Measurements from ENCODE around the gene DICER1. TPM values are rescaled to one million over a fixed set of nuclear protein-coding genes. Genes with fewer than 3 reads are reported as not detected.
A peak's percentile ranks its signal among the peaks of the same experiment; 100 is the strongest.
"Not testable (repeated sequence)": the region's sequence is repeated elsewhere in the genome, so short reads cannot be mapped to it uniquely, and the experiment has no call there.

The DICER1 gene
- polyA plus RNA-seq, 3 donors = 26.5 to 38.4 (median 34.7) TPM

- Histone ChIP-seq H3K4me3 (replicated peaks in 1 of 3; ENCODE audit: low read depth in 2 of 3, low read length in 3 of 3) (no peak overlapping the region), H3K4me1 (ENCODE audit: control insufficient read depth in 1 of 2, insufficient read depth in 2 of 2, low read length in 2 of 2) (peaks cover 25 to 47% of the 10 kb centered on the region in 2 donors), H3K36me3 (replicated peaks in 1 of 2; ENCODE audit: control insufficient read depth in 1 of 2, insufficient read depth in 2 of 2, low read length in 2 of 2) (peaks cover 2 to 10% of the 10 kb centered on the region in 2 donors), H3K79me2 (ENCODE audit: insufficient read depth, low read length) (peaks cover 92% of the 10 kb centered on the region), H3K9me3 (replicated peaks in 1 of 2; ENCODE audit: control insufficient read depth in 1 of 2, insufficient read depth in 1 of 2, low read length in 2 of 2) (peaks cover 7% of the 10 kb centered on the region in 2 donors), H2AFZ (ENCODE audit: insufficient read depth, low read depth, low read length, poor library complexity, severe bottlenecking) (no peak overlapping the region), H3K27ac (ENCODE audit: low read depth in 1 of 2, low read length in 2 of 2) (no peak overlapping the region), H3K9ac (ENCODE audit: insufficient read depth, low read length, poor library complexity, severe bottlenecking) (no peak overlapping the region), H3K4me2 (replicated peaks; ENCODE audit: extremely low read depth, low read length, poor library complexity, severe bottlenecking) (no peak overlapping the region), H3K27me3 (ENCODE audit: control insufficient read depth in 2 of 2, insufficient read depth in 2 of 2, low read length in 2 of 2) (no peaks in the 10 kb centered on the region), H4K20me1 (ENCODE audit: insufficient read depth, low read length) (peaks cover 48% of the 10 kb centered on the region)
- H3K27me3 Mint-ChIP-seq (ENCODE audit: low read depth in 3 of 3) = peaks cover 0 to 3% (median 0%) of the 10 kb centered on the region in 3 donors
- intact Hi-C loops (cut with micrococcal nuclease) = loop anchor here in 1 of 2 donors (5.0 kb wide), 1 partner anchor 48 kb away; no protein-coding TSS in a partner anchor
- TF ChIP-seq, protein P1, sequence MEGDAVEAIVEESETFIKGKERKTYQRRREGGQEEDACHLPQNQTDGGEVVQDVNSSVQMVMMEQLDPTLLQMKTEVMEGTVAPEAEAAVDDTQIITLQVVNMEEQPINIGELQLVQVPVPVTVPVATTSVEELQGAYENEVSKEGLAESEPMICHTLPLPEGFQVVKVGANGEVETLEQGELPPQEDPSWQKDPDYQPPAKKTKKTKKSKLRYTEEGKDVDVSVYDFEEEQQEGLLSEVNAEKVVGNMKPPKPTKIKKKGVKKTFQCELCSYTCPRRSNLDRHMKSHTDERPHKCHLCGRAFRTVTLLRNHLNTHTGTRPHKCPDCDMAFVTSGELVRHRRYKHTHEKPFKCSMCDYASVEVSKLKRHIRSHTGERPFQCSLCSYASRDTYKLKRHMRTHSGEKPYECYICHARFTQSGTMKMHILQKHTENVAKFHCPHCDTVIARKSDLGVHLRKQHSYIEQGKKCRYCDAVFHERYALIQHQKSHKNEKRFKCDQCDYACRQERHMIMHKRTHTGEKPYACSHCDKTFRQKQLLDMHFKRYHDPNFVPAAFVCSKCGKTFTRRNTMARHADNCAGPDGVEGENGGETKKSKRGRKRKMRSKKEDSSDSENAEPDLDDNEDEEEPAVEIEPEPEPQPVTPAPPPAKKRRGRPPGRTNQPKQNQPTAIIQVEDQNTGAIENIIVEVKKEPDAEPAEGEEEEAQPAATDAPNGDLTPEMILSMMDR (IDR thresholded peaks at IDR 0.05) = no peak
- DNase-seq = no peak
- peaks cover 6 to 26% of the 10 kb centered on the region in 2 donors for H3K36me3 Mint-ChIP-seq
- H3K4me3 Mint-ChIP-seq = no peak overlapping the region
- H3K27ac Mint-ChIP-seq = peak overlapping the region in 1 of 7 donors; percentile 30
- no CpG with 5 or more reads among the region's 1 CpG for WGBS (ENCODE audit: insufficient coverage)
- H3K9me3 Mint-ChIP-seq = peaks cover 8 to 13% (median 12%) of the 10 kb centered on the region in 7 donors
- peaks cover 45% of the 10 kb centered on the region for H3K4me1 Mint-ChIP-seq
These were observed 18.5 kb downstream of the DICER1 start for GRCh38 chr14:95138876-95139275.

GRCh38 chr14:95138455-95138854 lies 18.9 kb downstream of the DICER1 start:
- Histone ChIP-seq H3K79me2 (ENCODE audit: insufficient read depth, low read length) (peaks cover 88% of the 10 kb centered on the region), H3K36me3 (replicated peaks in 1 of 2; ENCODE audit: control insufficient read depth in 1 of 2, insufficient read depth in 2 of 2, low read length in 2 of 2) (peaks cover 4 to 12% of the 10 kb centered on the region in 2 donors), H3K4me1 (ENCODE audit: control insufficient read depth in 1 of 2, insufficient read depth in 2 of 2, low read length in 2 of 2) (peaks cover 23 to 44% of the 10 kb centered on the region in 2 donors), H4K20me1 (ENCODE audit: insufficient read depth, low read length) (peaks cover 52% of the 10 kb centered on the region)
- DNase-seq; H2AFZ ChIP-seq (ENCODE audit: insufficient read depth, low read depth, low read length, poor library complexity, severe bottlenecking); H3K4me3 ChIP-seq (replicated peaks in 1 of 3; ENCODE audit: low read depth in 2 of 3, low read length in 3 of 3); H3K9ac ChIP-seq (ENCODE audit: insufficient read depth, low read length, poor library complexity, severe bottlenecking); H3K9me3 ChIP-seq (replicated peaks in 1 of 2; ENCODE audit: control insufficient read depth in 1 of 2, insufficient read depth in 1 of 2, low read length in 2 of 2); H3K27me3 ChIP-seq (ENCODE audit: control insufficient read depth in 2 of 2, insufficient read depth in 2 of 2, low read length in 2 of 2); H3K27me3 Mint-ChIP-seq (ENCODE audit: low read depth in 3 of 3); H3K4me3 Mint-ChIP-seq; H3K4me2 ChIP-seq (replicated peaks; ENCODE audit: extremely low read depth, low read length, poor library complexity, severe bottlenecking); H3K27ac ChIP-seq (ENCODE audit: low read depth in 1 of 2, low read length in 2 of 2): not testable (repeated sequence)
- H3K27ac Mint-ChIP-seq = peak overlapping the region in 2 of 7 donors; percentile 30 to 76
- intact Hi-C loops (cut with micrococcal nuclease) = loop anchor here in 1 of 2 donors (5.0 kb wide), 1 partner anchor 49 kb away; no protein-coding TSS in a partner anchor
- peaks cover 8 to 13% (median 12%) of the 10 kb centered on the region in 7 donors for H3K9me3 Mint-ChIP-seq
- peaks cover 6 to 26% of the 10 kb centered on the region in 2 donors for H3K36me3 Mint-ChIP-seq
- peaks cover 44% of the 10 kb centered on the region for H3K4me1 Mint-ChIP-seq
- WGBS (ENCODE audit: insufficient coverage) = 100% methylated on average over 1 of the region's 5 CpGs

All from CD14-positive monocyte (primary cell).